HG03064 (cell line): ENCODE measurements around the gene CAVIN1.
"Not testable (repeated sequence)": the region's sequence is repeated elsewhere in the genome, so short reads cannot be mapped to it uniquely, and the experiment has no call there.

Experiments used
- ATAC-seq: cut with Tn5 transposase; IDR thresholded peaks from one replicate; pipeline ENCODE4 v1.9.1; 2021; ENCODE audit warnings: low read depth; ENCODE audit not compliant: unreplicated experiment

CAVIN1 gene

GRCh38 chr17:42436391-42436790 is 13.3 kb upstream of the CAVIN1 start:
- no peak for ATAC-seq

GRCh38 chr17:42431758-42432161 is 8.7 kb upstream of the CAVIN1 start:
- ATAC-seq, result no peak

- ATAC-seq, result no peak
These were observed 6.8 kb upstream of the CAVIN1 start for GRCh38 chr17:42429726-42430447.

GRCh38 chr17:42428141-42428944 is 5.3 kb upstream of the CAVIN1 start:
- ATAC-seq, result no peak

GRCh38 chr17:42424991-42425610 is 2.0 kb upstream of the CAVIN1 start:
- ATAC-seq, result no peak

GRCh38 chr17:42423766-42424165 is 710 bp upstream of the CAVIN1 start:
- no peak for ATAC-seq

- ATAC-seq, result no peak
These were observed 571 bp downstream of the CAVIN1 start for GRCh38 chr17:42422412-42422957.

- ATAC-seq, result no peak
These were observed 1.3 kb downstream of the CAVIN1 start for GRCh38 chr17:42421507-42422338.

- no peak for ATAC-seq
These were observed 1.9 kb downstream of the CAVIN1 start for GRCh38 chr17:42421136-42421506.

- not testable (repeated sequence) for ATAC-seq
These were observed 5.1 kb downstream of the CAVIN1 start for GRCh38 chr17:42417981-42418380.

- ATAC-seq, result no peak
These were observed 8.2 kb downstream of the CAVIN1 start for GRCh38 chr17:42414704-42415409.

GRCh38 chr17:42413464-42414040 is 9.5 kb downstream of the CAVIN1 start:
- ATAC-seq, result no peak

GRCh38 chr17:42411905-42412679 is 11.0 kb downstream of the CAVIN1 start:
- no peak for ATAC-seq

- ATAC-seq, result no peak
These were observed 11.7 kb downstream of the CAVIN1 start for GRCh38 chr17:42411361-42411760.

GRCh38 chr17:42410319-42410685 is 12.8 kb downstream of the CAVIN1 start:
- ATAC-seq, result no peak

- ATAC-seq, result no peak
These were observed 13.3 kb downstream of the CAVIN1 start for GRCh38 chr17:42409523-42410318.

GRCh38 chr17:42408061-42408460 is 15.0 kb downstream of the CAVIN1 start:
- no peak for ATAC-seq

- no peak for ATAC-seq
These were observed 15.7 kb downstream of the CAVIN1 start for GRCh38 chr17:42407289-42407836.
